PC-9 (cell line): ENCODE measurements around the gene PSME1.

Experiments used
- CTCF ChIP-seq: fragments of 200-600 bp; sonication (generic); conservative IDR thresholded peaks from 2 replicates; pipeline ENCODE4 v1.6.1; 2017; ENCODE audit warnings: mixed run types, antibody characterized with exemption, mild to moderate bottlenecking, moderate library complexity
- EZH2 ChIP-seq: fragments of 200-600 bp; sonication (generic); IDR thresholded peaks from 2 replicates; pipeline ENCODE4 v1.8.0; 2017; ENCODE audit warnings: antibody characterized with exemption, low read depth

GRCh38 chr14:24115422-24116127, 20.4 kb upstream of the PSME1 start:
- TF ChIP-seq CTCF (no peak), EZH2 (no peak)
